Keratinocyte (primary cell): ENCODE results near the gene YPEL1. TPM values are rescaled to one million over a fixed set of nuclear protein-coding genes. Genes with fewer than 3 reads are reported as not detected.

Experiments
- DNase-seq: peaks from one replicate; pipeline ENCODE4 v3.0.0-alpha.2; 2011; ENCODE audit warnings: low read depth, missing footprints, low spot score
- FAIRE-seq: peaks from 2 replicates; lab custom pipeline; 2011; peaks lifted over from hg19 to GRCh38; lab: Jason Lieb, UNC
- H2AFZ ChIP-seq: 2 replicates; pipeline ENCODE4 v1.6.0; 2012; ENCODE audit warnings: low read length, control low read depth, inconsistent platforms; ENCODE audit not compliant: control insufficient read depth
- H3K27ac ChIP-seq: 2 replicates; pipeline ENCODE4 v1.5.1; 2011; ENCODE audit warnings: low read length; ENCODE audit not compliant: control insufficient read depth, insufficient read depth
- H3K27me3 ChIP-seq: 3 replicates; pipeline ENCODE4 v1.6.0; 2011; ENCODE audit warnings: low read length; ENCODE audit not compliant: control insufficient read depth, insufficient read depth; ENCODE audit errors: extremely low read depth
- H3K36me3 ChIP-seq, 2 experiments: 2 replicates in 1 of 2; 3 replicates in 1 of 2; pipeline ENCODE4 v1.5.1; 2011; ENCODE audit warnings: low read length in 2 of 2, mild to moderate bottlenecking in 1 of 2; ENCODE audit not compliant: control insufficient read depth in 2 of 2, insufficient read depth in 2 of 2; ENCODE audit errors: extremely low read depth in 1 of 2
- H3K4me1 ChIP-seq: 3 replicates; pipeline ENCODE4 v1.5.1; 2011; ENCODE audit warnings: low read length; ENCODE audit not compliant: control insufficient read depth, insufficient read depth; ENCODE audit errors: extremely low read depth
- H3K4me2 ChIP-seq: 3 replicates; pipeline ENCODE4 v1.6.0; 2011; ENCODE audit warnings: low read depth, low read length; ENCODE audit not compliant: control insufficient read depth, insufficient read depth; ENCODE audit errors: extremely low read depth
- H3K4me3 ChIP-seq, 3 experiments: fragments of 200-600 bp in 1 of 3; sonication (generic) in 1 of 3; 2 replicates in 2 of 3; 3 replicates in 1 of 3; pipeline ENCODE4 v1.5.1; 2011 to 2016; ENCODE audit warnings: low read length in 3 of 3, mild to moderate bottlenecking in 3 of 3, control low read depth in 2 of 3, inconsistent platforms in 1 of 3, low read depth in 1 of 3, mixed read lengths in 1 of 3, mixed run types in 1 of 3, moderate library complexity in 1 of 3; ENCODE audit not compliant: control insufficient read depth in 2 of 3, insufficient read depth in 2 of 3; ENCODE audit errors: extremely low read depth in 1 of 3
- H3K79me2 ChIP-seq: 2 replicates; pipeline ENCODE4 v1.6.0; 2012; ENCODE audit warnings: low read length; ENCODE audit not compliant: control insufficient read depth, insufficient read depth
- H3K9ac ChIP-seq: 3 replicates; pipeline ENCODE4 v1.6.0; 2011; ENCODE audit warnings: low read length; ENCODE audit not compliant: control insufficient read depth, insufficient read depth; ENCODE audit errors: extremely low read depth
- H3K9me1 ChIP-seq: 3 replicates; pipeline ENCODE4 v1.6.0; 2011; ENCODE audit warnings: low read length; ENCODE audit not compliant: control insufficient read depth, insufficient read depth; ENCODE audit errors: extremely low read depth
- H3K9me3 ChIP-seq: 2 replicates; pipeline ENCODE4 v1.5.1; 2012; ENCODE audit warnings: low read depth, low read length; ENCODE audit not compliant: control insufficient read depth
- H4K20me1 ChIP-seq: 3 replicates; pipeline ENCODE4 v1.6.0; 2011; ENCODE audit warnings: low read length; ENCODE audit not compliant: control insufficient read depth, insufficient read depth; ENCODE audit errors: extremely low read depth
- EZH2 ChIP-seq: IDR thresholded peaks from one replicate; pipeline ENCODE4 v1.6.1; 2012; ENCODE audit warnings: inconsistent platforms, mild to moderate bottlenecking, low read length, moderate library complexity
- dilution Hi-C: fragments of 300-500 bp; cut with MboI; formaldehyde crosslinking; loops from one replicate; pipeline ENCODE4 v1.7.0; 2020; ENCODE audit warnings: low sequenced_read_pairs; ENCODE audit not compliant: extremely low pct_ligation_motif_present
- polyA plus RNA-seq, 5 experiments: library from polyadenylated mRNA; depleted of rRNA in 3 of 5; stranded (reverse) in 3 of 5; stranded (forward) in 1 of 5; unstranded in 1 of 5; fragments of >200 nt; gene quantifications; 1 replicate in 1 of 5; 2 replicates in 3 of 5; 3 replicates in 1 of 5; pipeline versions ENCODE4 v1.2.1 to v1.2.3, GENCODE V29; 2011 to 2012; ENCODE audit warnings: missing spikeins in 2 of 5, low read depth in 1 of 5, low replicate concordance in 1 of 5
- TF ChIP-seq, protein P1 (sequence below), 3 experiments: IDR thresholded peaks in 1 of 3; conservative IDR thresholded peaks in 1 of 3; optimal IDR thresholded peaks in 1 of 3; 2 replicates in 2 of 3; 3 replicates in 1 of 3; pipeline versions ENCODE3 to v1.5.1; 2011; ENCODE audit warnings: low read length in 3 of 3, mild to moderate bottlenecking in 3 of 3, moderate library complexity in 2 of 3, control low read depth in 1 of 3, inconsistent platforms in 1 of 3; ENCODE audit not compliant: insufficient read depth in 2 of 3; ENCODE audit errors: extremely low read depth in 1 of 3

Gene YPEL1
- polyA plus RNA-seq, 1 donor (not counting 4 experiments of a cell fraction or from before 2014, with no cell fraction given): 0.03 TPM

- Histone ChIP-seq H3K9ac (peak overlapping the region; percentile 86), H3K27ac (peak overlapping the region; percentile 78), H3K4me3 (peak overlapping the region; percentile 70 to 87 (median 80)), H3K9me1 (no peaks in the 10 kb centered on the region), H3K9me3 (no peaks in the 10 kb centered on the region), H3K4me2 (peak overlapping the region; percentile 86), H3K4me1 (peaks cover 6% of the 10 kb centered on the region), H3K27me3 (peaks cover 8% of the 10 kb centered on the region), H3K79me2 (peaks cover 17% of the 10 kb centered on the region), H3K36me3 (peaks cover 0 to 4% of the 10 kb centered on the region in 2 experiments), H2AFZ (peak overlapping the region; percentile 98), H4K20me1 (no peaks in the 10 kb centered on the region)
- no peak for DNase-seq
- no peak for FAIRE-seq
- dilution Hi-C loops: no loop called here
- TF ChIP-seq, protein P1, sequence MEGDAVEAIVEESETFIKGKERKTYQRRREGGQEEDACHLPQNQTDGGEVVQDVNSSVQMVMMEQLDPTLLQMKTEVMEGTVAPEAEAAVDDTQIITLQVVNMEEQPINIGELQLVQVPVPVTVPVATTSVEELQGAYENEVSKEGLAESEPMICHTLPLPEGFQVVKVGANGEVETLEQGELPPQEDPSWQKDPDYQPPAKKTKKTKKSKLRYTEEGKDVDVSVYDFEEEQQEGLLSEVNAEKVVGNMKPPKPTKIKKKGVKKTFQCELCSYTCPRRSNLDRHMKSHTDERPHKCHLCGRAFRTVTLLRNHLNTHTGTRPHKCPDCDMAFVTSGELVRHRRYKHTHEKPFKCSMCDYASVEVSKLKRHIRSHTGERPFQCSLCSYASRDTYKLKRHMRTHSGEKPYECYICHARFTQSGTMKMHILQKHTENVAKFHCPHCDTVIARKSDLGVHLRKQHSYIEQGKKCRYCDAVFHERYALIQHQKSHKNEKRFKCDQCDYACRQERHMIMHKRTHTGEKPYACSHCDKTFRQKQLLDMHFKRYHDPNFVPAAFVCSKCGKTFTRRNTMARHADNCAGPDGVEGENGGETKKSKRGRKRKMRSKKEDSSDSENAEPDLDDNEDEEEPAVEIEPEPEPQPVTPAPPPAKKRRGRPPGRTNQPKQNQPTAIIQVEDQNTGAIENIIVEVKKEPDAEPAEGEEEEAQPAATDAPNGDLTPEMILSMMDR (optimal IDR thresholded peaks at IDR 0.05 in 1 of 3, IDR thresholded peaks at IDR 0.05 in 1 of 3, conservative IDR thresholded peaks at IDR 0.05 in 1 of 3; ENCODE audit: extremely low read depth in 1 of 3, insufficient read depth in 2 of 3, low read length in 3 of 3): no peak
- TF ChIP-seq EZH2: no peak
Measured at GRCh38 chr22:21665047-21665851, 70.3 kb downstream of the YPEL1 start.

GRCh38 chr22:21663738-21664137 lies 71.9 kb downstream of the YPEL1 start:
- Histone ChIP-seq H3K4me1 (no peaks in the 10 kb centered on the region), H3K9me3 (no peaks in the 10 kb centered on the region), H3K27me3 (peaks cover 9% of the 10 kb centered on the region), H3K79me2 (peaks cover 14% of the 10 kb centered on the region), H4K20me1 (no peaks in the 10 kb centered on the region), H3K9ac (no peak overlapping the region), H2AFZ (no peak overlapping the region), H3K27ac (no peak overlapping the region), H3K4me2 (no peak overlapping the region), H3K9me1 (no peaks in the 10 kb centered on the region), H3K36me3 (no peaks in the 10 kb centered on the region), H3K4me3 (no peak overlapping the region)
- no peak for FAIRE-seq
- dilution Hi-C loops: no loop called here
- no peak for DNase-seq
- TF ChIP-seq, protein P1 (optimal IDR thresholded peaks at IDR 0.05 in 1 of 3, IDR thresholded peaks at IDR 0.05 in 1 of 3, conservative IDR thresholded peaks at IDR 0.05 in 1 of 3; ENCODE audit: extremely low read depth in 1 of 3, insufficient read depth in 2 of 3, low read length in 3 of 3): no peak
- TF ChIP-seq EZH2: no peak
